ENCODE results near the gene PRRG1.
"Not testable (repeated sequence)": the region's sequence is repeated elsewhere in the genome, so short reads cannot be mapped to it uniquely, and the experiment has no call there.

Gene PRRG1

DNA sequence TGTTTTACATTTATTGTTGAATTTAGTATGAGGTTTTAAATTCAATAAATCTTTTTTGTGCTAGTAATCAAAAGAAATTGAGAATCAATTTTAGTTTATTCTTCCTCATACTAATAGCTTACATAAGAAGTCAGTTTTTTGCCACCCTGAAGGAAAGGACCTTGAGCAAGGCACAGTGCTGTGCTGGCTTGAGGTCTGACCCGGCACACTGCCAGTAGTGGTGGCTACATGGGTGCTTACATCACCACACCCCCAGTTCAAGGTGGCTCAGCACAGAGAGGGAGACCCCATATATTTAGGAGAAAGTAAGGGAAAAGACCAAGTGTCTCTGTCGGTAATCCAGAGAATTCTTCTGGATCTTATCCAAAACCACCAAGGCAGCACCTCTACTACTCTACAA is 136.3 kb downstream of the PRRG1 start:
- DNase-seq (ENCODE audit: low read depth), result no peak
- TF ChIP-seq CTCF (IDR thresholded peaks at IDR 0.05; ENCODE audit: insufficient read depth, low read depth, low read length, missing control alignments), result no peak
- no peak overlapping the region for H3K4me3 ChIP-seq (ENCODE audit: low read length)

- TF ChIP-seq CTCF (IDR thresholded peaks at IDR 0.05; ENCODE audit: insufficient read depth, low read depth, low read length, missing control alignments), result no peak
- DNase-seq (ENCODE audit: low read depth), result no peak
- H3K4me3 ChIP-seq (ENCODE audit: low read length), result no peak overlapping the region
Measured at GRCh38 chrX:37487271-37487670, 138.1 kb downstream of the PRRG1 start.

DNA sequence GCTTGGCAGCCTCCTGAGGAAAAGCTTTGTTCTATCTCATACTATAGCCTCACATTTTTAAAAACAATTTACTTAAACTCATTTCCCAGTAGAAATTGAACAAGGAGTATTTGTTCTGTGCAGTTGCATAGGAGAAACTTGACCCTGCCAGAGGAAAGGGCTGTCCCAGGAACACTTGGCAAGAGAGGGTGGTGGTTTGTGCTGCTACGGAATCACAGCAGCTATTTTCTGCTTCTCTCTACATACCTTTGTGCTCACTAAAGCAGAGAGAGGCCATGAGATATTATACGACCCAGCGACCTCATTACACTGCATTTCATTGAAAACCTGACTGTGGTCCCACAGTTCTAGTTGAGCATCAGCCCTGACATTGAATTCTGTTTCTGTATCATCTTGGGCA is 139.2 kb downstream of the PRRG1 start:
- TF ChIP-seq CTCF (IDR thresholded peaks at IDR 0.05; ENCODE audit: insufficient read depth, low read depth, low read length, missing control alignments), result no peak

GRCh38 chrX:37491686-37492085 is 142.5 kb downstream of the PRRG1 start:
- TF ChIP-seq CTCF (IDR thresholded peaks at IDR 0.05; ENCODE audit: insufficient read depth, low read depth, low read length, missing control alignments), result no peak

More for the DNA sequence above, 139.2 kb downstream of the PRRG1 start:
- H3K4me3 ChIP-seq (ENCODE audit: low read length), result no peak overlapping the region
- no peak for DNase-seq (ENCODE audit: low read depth)

DNA sequence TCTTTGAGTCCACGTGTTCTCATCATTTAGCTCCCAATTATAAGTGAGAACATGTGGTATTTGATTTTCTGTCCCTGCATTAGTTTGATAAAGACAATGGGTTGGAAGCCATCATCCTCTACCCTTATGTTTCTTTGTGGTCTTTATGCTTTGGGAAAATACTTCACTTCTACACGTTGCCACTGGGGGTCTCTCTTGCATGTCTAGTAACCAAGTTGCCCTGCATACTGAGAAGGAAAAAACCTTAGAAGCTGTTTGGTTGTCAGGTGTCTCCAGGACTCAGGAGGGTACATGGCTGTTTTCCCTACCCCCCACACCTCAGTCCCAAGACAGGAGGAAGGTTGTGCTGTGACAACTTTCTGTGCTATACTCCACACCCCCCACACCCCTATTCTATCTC is 146.6 kb downstream of the PRRG1 start:
- not testable (repeated sequence) for DNase-seq (ENCODE audit: low read depth); H3K4me3 ChIP-seq (ENCODE audit: low read length)
- peak; percentile 12 for TF ChIP-seq CTCF (IDR thresholded peaks at IDR 0.05; ENCODE audit: insufficient read depth, low read depth, low read length, missing control alignments)

More at GRCh38 chrX:37491686-37492085, 142.5 kb downstream of the PRRG1 start:
- no peak overlapping the region for H3K4me3 ChIP-seq (ENCODE audit: low read length)
- DNase-seq (ENCODE audit: low read depth), result no peak

GRCh38 chrX:37497126-37497525 is 148.0 kb downstream of the PRRG1 start:
- H3K4me3 ChIP-seq (ENCODE audit: low read length), result not testable (repeated sequence)
- peak; percentile 11 for DNase-seq (ENCODE audit: low read depth)

DNA sequence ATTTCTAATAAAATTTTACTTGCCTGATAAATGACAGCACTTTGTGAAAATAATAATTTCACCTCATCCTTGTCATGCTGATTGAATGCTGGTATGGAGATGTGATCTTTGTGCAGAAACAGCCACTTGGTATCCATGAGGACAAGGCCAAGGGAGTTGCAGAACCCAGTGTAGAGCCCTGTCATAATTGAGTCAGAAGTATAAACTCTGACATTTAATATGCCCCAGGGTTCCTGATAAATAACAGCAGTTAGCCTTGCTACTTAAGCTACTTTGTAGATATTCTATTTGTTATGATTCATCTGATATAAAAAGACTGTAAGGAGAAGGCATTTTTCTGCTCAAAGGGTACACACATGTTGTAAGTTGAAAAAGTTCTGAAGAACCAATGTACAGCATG is 149.2 kb downstream of the PRRG1 start:
- H3K4me3 ChIP-seq (ENCODE audit: low read length); DNase-seq (ENCODE audit: low read depth): not testable (repeated sequence)

DNA sequence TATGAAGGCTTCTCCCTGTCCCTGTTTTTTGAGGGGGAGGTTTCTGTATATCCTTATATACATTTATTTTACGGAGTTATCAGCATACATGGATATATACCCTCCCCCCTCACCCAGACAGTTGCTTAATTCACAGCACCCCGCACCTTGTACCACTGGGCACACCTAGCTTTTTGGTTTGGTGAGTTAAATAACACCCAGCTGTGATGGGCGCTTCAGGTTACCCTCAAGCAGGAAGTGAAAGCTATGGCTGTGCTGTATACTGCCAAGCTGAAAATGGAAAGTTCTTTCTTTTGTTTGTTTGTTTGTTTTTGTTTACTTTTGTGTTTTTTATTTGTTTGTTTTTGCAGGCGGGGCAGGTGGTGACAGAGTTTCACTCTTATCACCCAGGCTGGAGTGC is 150.5 kb downstream of the PRRG1 start:
- not testable (repeated sequence) for H3K4me3 ChIP-seq (ENCODE audit: low read length); DNase-seq (ENCODE audit: low read depth)

- TF ChIP-seq CTCF (IDR thresholded peaks at IDR 0.05; ENCODE audit: insufficient read depth, low read depth, low read length, missing control alignments), result no peak
- DNase-seq (ENCODE audit: low read depth), result no peak
- H3K4me3 ChIP-seq (ENCODE audit: low read length), result no peak overlapping the region
Measured at GRCh38 chrX:37504991-37505390, 155.8 kb downstream of the PRRG1 start.

Measured in epithelial cell of esophagus (primary cell).